NCI-H69 (cell line): ENCODE results near the gene L3MBTL2.
"Not testable (repeated sequence)": the region's sequence is repeated elsewhere in the genome, so short reads cannot be mapped to it uniquely, and the experiment has no call there.

Experiments used
- DNase-seq: peaks from one replicate; lab custom pipeline; 2025; lab: John Stamatoyannopoulos, UW

Gene L3MBTL2

GRCh38 chr22:41241133-41241676 is 36.1 kb downstream of the L3MBTL2 start:
- no peak for DNase-seq

- no peak for DNase-seq
Measured at GRCh38 chr22:41242396-41243117, 37.4 kb downstream of the L3MBTL2 start.

GRCh38 chr22:41243361-41243760 is 38.2 kb downstream of the L3MBTL2 start:
- no peak for DNase-seq

GRCh38 chr22:41245917-41246499 is 40.9 kb downstream of the L3MBTL2 start:
- DNase-seq: no peak

GRCh38 chr22:41247703-41248102 is 42.6 kb downstream of the L3MBTL2 start:
- DNase-seq: no peak

- no peak for DNase-seq
Measured at GRCh38 chr22:41248314-41248713, 43.2 kb downstream of the L3MBTL2 start.

- DNase-seq: no peak
Measured at GRCh38 chr22:41248758-41249157, 43.6 kb downstream of the L3MBTL2 start.

GRCh38 chr22:41249442-41249841 is 44.3 kb downstream of the L3MBTL2 start:
- DNase-seq: no peak

- no peak for DNase-seq
Measured at GRCh38 chr22:41250127-41250526, 45.0 kb downstream of the L3MBTL2 start.

- no peak for DNase-seq
Measured at GRCh38 chr22:41252365-41252764, 47.3 kb downstream of the L3MBTL2 start.

GRCh38 chr22:41254230-41254629 is 49.1 kb downstream of the L3MBTL2 start:
- no peak for DNase-seq

- peak; percentile 22 for DNase-seq
Measured at GRCh38 chr22:41256254-41257253, 51.4 kb downstream of the L3MBTL2 start.

- no peak for DNase-seq
Measured at GRCh38 chr22:41257696-41258095, 52.6 kb downstream of the L3MBTL2 start.

- DNase-seq: not testable (repeated sequence)
Measured at GRCh38 chr22:41259756-41260155, 54.6 kb downstream of the L3MBTL2 start.

- no peak for DNase-seq
Measured at GRCh38 chr22:41260871-41261270, 55.8 kb downstream of the L3MBTL2 start.

GRCh38 chr22:41261541-41262249 is 56.6 kb downstream of the L3MBTL2 start:
- DNase-seq: no peak

- DNase-seq: no peak
Measured at GRCh38 chr22:41262250-41262765, 57.2 kb downstream of the L3MBTL2 start.

GRCh38 chr22:41263704-41264103 is 58.6 kb downstream of the L3MBTL2 start:
- no peak for DNase-seq

GRCh38 chr22:41264408-41264941 is 59.4 kb downstream of the L3MBTL2 start:
- DNase-seq: no peak

GRCh38 chr22:41267958-41268357 is 62.8 kb downstream of the L3MBTL2 start:
- no peak for DNase-seq

GRCh38 chr22:41271787-41272186 is 66.7 kb downstream of the L3MBTL2 start:
- DNase-seq: no peak
